Neural progenitor cell (in vitro differentiated cells): ENCODE results near the gene ARF5.

ENCODE experiments used
- CTCF ChIP-seq: fragments of 200-600 bp; sonication (generic); IDR thresholded peaks from 2 replicates; pipeline ENCODE4 v1.5.1; 2017; ENCODE audit warnings: antibody characterized with exemption, mild to moderate bottlenecking
- EZH2 ChIP-seq: fragments of 200-600 bp; sonication (generic); IDR thresholded peaks from 2 replicates; pipeline ENCODE4 v1.6.1; 2017; ENCODE audit warnings: antibody characterized with exemption, mild to moderate bottlenecking, moderate library complexity
- EZH2phosphoT487 ChIP-seq: fragments of 200-600 bp; sonication (generic); IDR thresholded peaks from 2 replicates; pipeline ENCODE4 v1.6.1; 2017; ENCODE audit warnings: antibody characterized with exemption

DNA sequence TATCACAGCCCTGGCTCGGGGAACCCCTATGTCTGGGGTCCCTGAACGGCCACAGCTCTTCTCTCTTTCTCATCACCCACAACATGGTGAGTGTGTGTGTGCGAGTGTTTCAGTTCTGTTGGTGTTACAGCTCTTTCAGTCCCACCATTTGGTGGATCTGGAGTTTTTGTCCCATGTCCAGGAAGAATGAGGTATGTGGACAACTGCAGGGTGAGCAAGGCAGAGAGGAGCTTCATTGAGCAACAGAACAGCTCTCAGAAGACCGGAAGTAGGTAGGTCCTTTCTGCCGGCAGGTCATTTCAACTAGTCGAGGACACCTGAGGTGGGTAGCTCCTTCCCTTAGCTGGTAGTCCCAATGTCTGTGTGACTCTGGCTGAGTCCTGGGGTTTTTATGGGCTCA is 20.2 kb downstream of the ARF5 start:
- TF ChIP-seq CTCF (no peak), EZH2 (no peak), EZH2phosphoT487 (no peak)
